C4-2B (cell line): ENCODE measurements around the gene SLCO3A1.

Source experiments
- H3K27ac ChIP-seq: fragments of 450-650 bp; 2 replicates; pipeline ENCODE4 v1.5.1; 2017
- CTCF ChIP-seq: fragments of 450-650 bp; conservative IDR thresholded peaks from 2 replicates; pipeline ENCODE4 v1.5.1; 2017; ENCODE audit warnings: mild to moderate bottlenecking
- ZFX ChIP-seq: fragments of 450-650 bp; IDR thresholded peaks from 2 replicates; pipeline ENCODE4 v1.6.1; 2017

Gene SLCO3A1

GRCh38 chr15:92120094-92120795, 266.7 kb downstream of the SLCO3A1 start:
- TF ChIP-seq ZFX = no peak
- TF ChIP-seq CTCF = no peak
- no peak overlapping the region for H3K27ac ChIP-seq

DNA sequence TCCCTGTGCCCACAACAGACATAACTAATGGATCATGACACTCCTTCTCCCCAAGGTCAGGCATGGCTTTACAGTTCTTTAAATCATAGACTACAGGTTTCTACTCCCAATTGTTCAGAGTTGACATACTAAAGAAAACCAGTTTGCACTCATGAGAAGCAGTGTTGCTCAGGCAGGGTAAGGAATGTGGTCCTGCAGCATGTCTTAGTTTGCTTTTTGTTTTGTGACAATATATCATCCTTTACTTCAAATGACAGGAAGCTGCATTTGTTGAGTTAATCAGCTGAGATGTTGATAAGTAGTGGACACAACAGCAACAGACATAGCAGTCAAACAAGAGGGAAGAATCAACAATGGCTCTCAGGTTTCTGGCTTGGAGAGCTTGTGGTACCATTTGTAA, 267.5 kb downstream of the SLCO3A1 start:
- H3K27ac ChIP-seq = no peak overlapping the region
- TF ChIP-seq CTCF (no peak), ZFX (no peak)

DNA sequence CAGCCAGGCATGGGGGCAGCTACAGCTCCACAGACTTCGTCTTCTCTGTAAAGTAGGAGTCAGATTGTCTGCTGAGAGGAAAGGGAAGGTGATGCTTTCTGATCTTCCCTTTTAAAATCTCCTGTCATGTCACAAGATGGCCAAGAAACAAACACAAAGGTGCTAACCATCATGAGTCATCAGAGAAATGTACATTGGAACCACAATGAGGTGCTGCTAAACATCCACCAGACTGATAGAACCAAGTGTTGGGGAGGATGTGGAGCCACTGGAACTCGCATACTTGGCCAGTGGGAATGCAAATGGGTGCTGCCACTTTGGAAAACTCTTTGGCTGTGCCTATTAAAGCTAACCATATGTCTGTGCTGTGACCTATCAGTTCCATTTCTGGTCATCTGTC, 268.8 kb downstream of the SLCO3A1 start:
- TF ChIP-seq ZFX (no peak), CTCF (no peak)
- H3K27ac ChIP-seq = no peak overlapping the region

DNA sequence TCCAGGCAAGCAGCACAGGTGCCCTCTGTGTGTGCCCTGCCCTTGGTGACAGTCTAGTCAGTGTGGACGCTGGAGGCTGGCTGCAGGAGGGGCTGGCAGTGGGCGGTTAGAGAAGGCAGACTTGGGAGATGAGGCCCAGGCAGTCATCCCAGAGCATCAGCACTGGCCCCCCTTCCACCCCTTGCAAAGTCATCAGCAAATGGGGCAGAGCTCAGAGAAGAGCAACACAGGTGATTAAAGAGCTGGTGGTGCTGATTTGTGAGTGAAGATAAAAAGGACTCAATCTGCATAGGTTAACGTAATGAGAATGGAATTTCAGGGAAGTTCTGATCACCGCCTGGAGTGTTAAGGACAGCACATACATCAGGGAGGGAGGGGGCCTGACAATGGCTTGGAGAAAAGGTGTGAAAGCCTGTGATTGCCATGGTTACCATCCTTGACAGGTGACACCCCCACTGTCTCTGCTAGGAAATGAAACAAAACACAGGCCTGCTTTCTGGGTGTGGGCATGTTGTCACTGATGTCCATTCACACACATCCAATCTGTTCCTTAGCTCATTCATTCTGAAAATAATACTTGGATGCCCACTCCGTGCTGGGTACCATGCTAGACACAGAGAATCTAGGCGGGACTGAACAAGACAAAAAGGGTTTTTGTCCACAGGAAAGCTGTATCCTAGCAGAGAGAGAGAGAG, 270.6 kb downstream of the SLCO3A1 start:
- TF ChIP-seq CTCF (no peak), ZFX (no peak)
- H3K27ac ChIP-seq = no peak overlapping the region

DNA sequence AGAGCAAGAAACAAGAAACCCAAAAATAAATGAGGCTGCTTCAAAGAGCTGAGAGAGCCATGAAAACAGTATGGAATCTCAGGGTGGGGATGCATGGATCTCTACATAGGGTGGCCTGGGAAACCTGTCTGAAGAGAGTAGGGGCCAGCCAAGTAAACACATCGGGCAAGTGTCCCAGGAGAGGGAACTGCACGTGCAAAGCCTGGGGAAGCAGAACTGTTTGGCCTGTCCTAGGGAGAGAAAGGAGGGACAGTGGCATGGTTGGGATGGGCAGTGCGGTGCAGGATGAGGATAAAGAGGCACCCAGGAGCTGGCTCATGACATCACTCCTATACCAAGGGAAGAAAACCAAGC, 271.1 kb downstream of the SLCO3A1 start:
- no peak overlapping the region for H3K27ac ChIP-seq
- TF ChIP-seq CTCF (no peak), ZFX (no peak)

DNA sequence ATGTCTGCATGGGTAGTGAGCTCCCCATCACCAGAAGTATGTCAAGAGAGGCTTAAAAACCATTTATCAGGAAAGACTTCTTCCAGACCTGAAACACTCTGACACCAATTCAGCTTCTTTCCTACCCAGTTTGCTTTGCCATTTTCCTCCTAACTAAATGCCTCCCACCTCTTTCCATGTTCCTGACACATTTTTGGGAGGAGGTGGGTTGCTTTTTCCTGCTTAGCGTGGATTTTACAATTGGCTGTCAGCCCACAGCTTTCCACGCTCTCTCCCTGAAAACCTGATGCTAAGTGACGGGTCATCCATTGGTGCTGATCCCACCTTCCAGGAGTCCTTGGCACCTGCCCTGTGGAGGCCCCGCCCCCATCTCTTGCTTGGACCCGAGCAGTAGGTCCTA, 275.3 kb downstream of the SLCO3A1 start:
- H3K27ac ChIP-seq = no peak overlapping the region
- TF ChIP-seq CTCF = no peak
- no peak for TF ChIP-seq ZFX

- no peak overlapping the region for H3K27ac ChIP-seq
- TF ChIP-seq ZFX (no peak), CTCF (no peak)
Observed at GRCh38 chr15:92130244-92130643, 276.7 kb downstream of the SLCO3A1 start.
